BJ (cell line): ENCODE results near the gene HIPK2. TPM values are rescaled to one million over a fixed set of nuclear protein-coding genes. Genes with fewer than 3 reads are reported as not detected.

ENCODE experiments used
- CTCF ChIA-PET: fragments of 350-600 bp; formaldehyde crosslinking; extraction: SDS; loops from one replicate; lab custom pipeline; 2021; ENCODE audit warnings: antibody characterized with exemption, inconsistent platforms; lab: Yijun Ruan, JAX
- POLR2A ChIA-PET: fragments of 300-600 bp; sonication (Branson Sonifier 250); formaldehyde crosslinking; extraction: SDS; loops from one replicate; lab custom pipeline; 2021; ENCODE audit warnings: antibody characterized with exemption; lab: Charles Lee
- DNase-seq: peaks from one replicate; pipeline ENCODE4 v3.0.0-alpha.2; 2011; ENCODE audit warnings: low read depth
- H3K27me3 ChIP-seq: 2 replicates; pipeline ENCODE4 v1.6.0; 2011; ENCODE audit warnings: low read length; ENCODE audit not compliant: control insufficient read depth, insufficient read depth
- H3K36me3 ChIP-seq: 2 replicates; pipeline ENCODE4 v1.5.1; 2011; ENCODE audit warnings: low read length; ENCODE audit not compliant: control insufficient read depth, insufficient read depth
- H3K4me3 ChIP-seq: 2 replicates; pipeline ENCODE4 v1.5.1; 2011; ENCODE audit warnings: low read depth, mild to moderate bottlenecking, control low read depth, low read length
- CTCF ChIP-seq: IDR thresholded peaks from 2 replicates; pipeline ENCODE4 v1.5.1; 2011; ENCODE audit warnings: low read depth, mild to moderate bottlenecking, control low read depth, inconsistent platforms, low read length, moderate library complexity; ENCODE audit not compliant: insufficient read depth
- polyA plus RNA-seq: library from polyadenylated mRNA; depleted of rRNA; stranded (reverse); fragments of >200 nt; gene quantifications from 2 replicates; pipeline ENCODE4 v1.2.3, GENCODE V29; 2011

HIPK2 gene
- polyA plus RNA-seq, 1 experiment, result 3.6 TPM

GRCh38 chr7:139698278-139698677 is 79.5 kb downstream of the HIPK2 start:
- TF ChIP-seq CTCF, result no peak
- no peak overlapping the region for H3K4me3 ChIP-seq
- DNase-seq, result no peak
- ChIA-PET CTCF (no interaction called here), POLR2A (no interaction called here)
- no peaks in the 10 kb centered on the region; the same call in 1 of the 2 replicates for H3K36me3 ChIP-seq
- H3K27me3 ChIP-seq, result no peaks in the 10 kb centered on the region

- CTCF ChIA-PET, result no interaction called here
- POLR2A ChIA-PET, result no interaction called here
- TF ChIP-seq CTCF, result no peak
- Histone ChIP-seq H3K36me3 (no peaks in the 10 kb centered on the region; the same call in 1 of the 2 replicates), H3K27me3 (no peaks in the 10 kb centered on the region), H3K4me3 (no peak overlapping the region)
- DNase-seq, result no peak
Measured at GRCh38 chr7:139697056-139697455, 80.7 kb downstream of the HIPK2 start.

GRCh38 chr7:139696552-139696951 is 81.2 kb downstream of the HIPK2 start:
- Histone ChIP-seq H3K36me3 (no peaks in the 10 kb centered on the region; the same call in 1 of the 2 replicates), H3K4me3 (no peak overlapping the region), H3K27me3 (no peaks in the 10 kb centered on the region)
- no peak for TF ChIP-seq CTCF
- ChIA-PET CTCF (no interaction called here), POLR2A (no interaction called here)
- DNase-seq, result no peak

- Histone ChIP-seq H3K4me3 (no peak overlapping the region), H3K36me3 (no peaks in the 10 kb centered on the region; the same call in 1 of the 2 replicates), H3K27me3 (no peaks in the 10 kb centered on the region)
- DNase-seq, result no peak
- no peak for TF ChIP-seq CTCF
- ChIA-PET POLR2A (no interaction called here), CTCF (no interaction called here)
Measured at GRCh38 chr7:139695588-139695987, 82.2 kb downstream of the HIPK2 start.

- no peak for TF ChIP-seq CTCF
- CTCF ChIA-PET, result no interaction called here
- H3K36me3 ChIP-seq, result no peaks in the 10 kb centered on the region; the same call in 1 of the 2 replicates
- no peaks in the 10 kb centered on the region for H3K27me3 ChIP-seq
- POLR2A ChIA-PET, result no interaction called here
- no peak overlapping the region for H3K4me3 ChIP-seq
- no peak for DNase-seq
Measured at GRCh38 chr7:139695051-139695450, 82.7 kb downstream of the HIPK2 start.
